ENCODE results near the gene RXRB.

Gene RXRB

GRCh38 chr6:33201935-33202334 lies 1.5 kb upstream of the RXRB start:
- Histone ChIP-seq H3K4me1 (ENCODE audit: control insufficient read depth, low read depth, low read length) (peaks cover 12% of the 10 kb centered on the region), H2BK120ac (ENCODE audit: low read depth, low read length) (no peak overlapping the region), H3K79me1 (ENCODE audit: low read length) (peaks cover 20% of the 10 kb centered on the region), H3K27me3 (ENCODE audit: insufficient read depth, low read length, poor library complexity) (no peaks in the 10 kb centered on the region), H2BK15ac (replicated peaks; ENCODE audit: low read depth) (no peak overlapping the region), H3K4me2 (ENCODE audit: low read length) (peak overlapping the region; percentile 99), H4K5ac (ENCODE audit: low read length) (no peak overlapping the region), H3K23ac (ENCODE audit: low read length) (no peak overlapping the region), H3K18ac (ENCODE audit: low read length) (no peak overlapping the region), H3K36me3 (ENCODE audit: control insufficient read depth, insufficient read depth, low read length) (peaks cover 12% of the 10 kb centered on the region), H3K27ac (ENCODE audit: low read depth, low read length) (no peak overlapping the region), H3K4me3 (ENCODE audit: low read length) (peak overlapping the region; percentile 99), H3K9ac (ENCODE audit: low read length) (peak overlapping the region; percentile 99), H2AK5ac (ENCODE audit: low read length) (no peak overlapping the region), H3K4ac (ENCODE audit: low read depth, low read length) (no peak overlapping the region), H3K56ac (ENCODE audit: low read length) (peak overlapping the region; percentile 99), H3K79me2 (ENCODE audit: control insufficient read depth, insufficient read depth, low read length) (peaks cover 21% of the 10 kb centered on the region), H4K8ac (ENCODE audit: low read depth, low read length) (no peak overlapping the region), H2BK5ac (ENCODE audit: low read length) (no peak overlapping the region)
- DNase-seq: no peak
- WGBS (ENCODE audit: extremely low coverage, insufficient coverage, low lambda C conversion rate): no CpG with 5 or more reads among the region's 6 CpGs

DNA sequence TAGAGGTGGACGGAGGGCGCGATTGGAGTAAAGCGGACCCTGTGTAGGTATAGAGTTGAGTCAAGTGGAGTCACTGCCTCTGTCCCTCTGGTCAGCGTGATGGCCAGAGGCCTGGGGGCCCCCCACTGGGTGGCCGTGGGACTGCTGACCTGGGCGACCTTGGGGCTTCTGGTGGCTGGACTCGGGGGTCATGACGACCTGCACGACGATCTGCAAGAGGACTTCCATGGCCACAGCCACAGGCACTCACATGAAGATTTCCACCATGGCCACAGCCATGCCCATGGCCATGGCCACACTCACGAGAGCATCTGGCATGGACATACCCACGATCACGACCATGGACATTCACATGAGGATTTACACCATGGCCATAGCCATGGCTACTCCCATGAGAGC lies 681 bp upstream of the RXRB start:
- peak overlapping the region; percentile 48 for H3K27ac ChIP-seq (ENCODE audit: low read depth, low read length)
- H2BK120ac ChIP-seq (ENCODE audit: low read depth, low read length): no peak overlapping the region
- no peaks in the 10 kb centered on the region for H3K27me3 ChIP-seq (ENCODE audit: insufficient read depth, low read length, poor library complexity)
- no peak overlapping the region for H3K4ac ChIP-seq (ENCODE audit: low read depth, low read length)
- peak overlapping the region; percentile 99 for H3K56ac ChIP-seq (ENCODE audit: low read length)
- H4K8ac ChIP-seq (ENCODE audit: low read depth, low read length): no peak overlapping the region
- H3K4me3 ChIP-seq (ENCODE audit: low read length): peak overlapping the region; percentile 99
- peak overlapping the region; percentile 24 for H3K18ac ChIP-seq (ENCODE audit: low read length)
- peak overlapping the region; percentile 99 for H3K9ac ChIP-seq (ENCODE audit: low read length)
- peaks cover 12% of the 10 kb centered on the region for H3K4me1 ChIP-seq (ENCODE audit: control insufficient read depth, low read depth, low read length)
- H3K36me3 ChIP-seq (ENCODE audit: control insufficient read depth, insufficient read depth, low read length): peaks cover 12% of the 10 kb centered on the region
- peak overlapping the region; percentile 99 for H3K4me2 ChIP-seq (ENCODE audit: low read length)
- H4K5ac ChIP-seq (ENCODE audit: low read length): peak overlapping the region; percentile 30
- peak overlapping the region; percentile 88 for H2BK5ac ChIP-seq (ENCODE audit: low read length)
- H3K23ac ChIP-seq (ENCODE audit: low read length): peak overlapping the region; percentile 81
- no peak overlapping the region for H2BK15ac ChIP-seq (replicated peaks; ENCODE audit: low read depth)
- H3K79me1 ChIP-seq (ENCODE audit: low read length): peaks cover 20% of the 10 kb centered on the region
- peaks cover 21% of the 10 kb centered on the region for H3K79me2 ChIP-seq (ENCODE audit: control insufficient read depth, insufficient read depth, low read length)
- DNase-seq: no peak
- H2AK5ac ChIP-seq (ENCODE audit: low read length): peak overlapping the region; percentile 100
- WGBS (ENCODE audit: extremely low coverage, insufficient coverage, low lambda C conversion rate): no CpG with 5 or more reads among the region's 14 CpGs

DNA sequence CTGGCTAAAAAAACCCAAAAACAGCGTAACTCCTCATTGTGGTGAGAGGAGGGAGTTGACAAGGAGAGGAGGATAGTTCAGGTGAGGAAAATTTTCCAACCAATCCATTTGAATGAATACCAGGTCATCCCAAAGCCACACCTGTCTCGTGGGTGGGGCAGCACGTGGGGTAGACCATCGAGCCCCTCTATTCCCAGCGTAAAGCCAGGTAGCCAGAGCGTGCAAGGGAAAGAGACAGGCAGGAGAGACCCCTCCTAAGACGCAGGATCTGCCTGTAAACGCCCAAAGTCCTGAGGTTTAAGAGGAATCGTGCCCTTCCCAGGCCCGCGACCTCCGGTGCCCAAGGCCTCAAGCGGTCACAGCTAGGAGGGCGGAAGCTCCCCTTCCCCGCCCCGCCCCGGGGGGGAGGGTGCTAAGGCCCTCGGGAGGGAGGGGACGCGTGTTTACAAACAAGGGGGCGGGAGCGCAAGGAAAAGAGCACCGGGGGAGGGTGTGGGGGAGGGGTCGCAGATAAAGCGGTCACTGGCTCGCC lies 712 bp downstream of the RXRB start:
- no peak overlapping the region for H4K8ac ChIP-seq (ENCODE audit: low read depth, low read length)
- no peaks in the 10 kb centered on the region for H3K27me3 ChIP-seq (ENCODE audit: insufficient read depth, low read length, poor library complexity)
- H3K4me2 ChIP-seq (ENCODE audit: low read length): peak overlapping the region; percentile 88
- H2BK15ac ChIP-seq (replicated peaks; ENCODE audit: low read depth): no peak overlapping the region
- H2BK120ac ChIP-seq (ENCODE audit: low read depth, low read length): no peak overlapping the region
- H3K27ac ChIP-seq (ENCODE audit: low read depth, low read length): peak overlapping the region; percentile 94
- H3K79me1 ChIP-seq (ENCODE audit: low read length): peaks cover 20% of the 10 kb centered on the region
- peak overlapping the region; percentile 80 for H2BK5ac ChIP-seq (ENCODE audit: low read length)
- H3K36me3 ChIP-seq (ENCODE audit: control insufficient read depth, insufficient read depth, low read length): peaks cover 14% of the 10 kb centered on the region
- WGBS (ENCODE audit: extremely low coverage, insufficient coverage, low lambda C conversion rate): no CpG with 5 or more reads among the region's 26 CpGs
- DNase-seq: peak; percentile 95
- H2AK5ac ChIP-seq (ENCODE audit: low read length): no peak overlapping the region
- H3K9ac ChIP-seq (ENCODE audit: low read length): peak overlapping the region; percentile 99
- H3K4me1 ChIP-seq (ENCODE audit: control insufficient read depth, low read depth, low read length): peaks cover 10% of the 10 kb centered on the region
- H4K5ac ChIP-seq (ENCODE audit: low read length): no peak overlapping the region
- H3K18ac ChIP-seq (ENCODE audit: low read length): peak overlapping the region; percentile 69
- H3K4ac ChIP-seq (ENCODE audit: low read depth, low read length): no peak overlapping the region
- no peak overlapping the region for H3K23ac ChIP-seq (ENCODE audit: low read length)
- peaks cover 21% of the 10 kb centered on the region for H3K79me2 ChIP-seq (ENCODE audit: control insufficient read depth, insufficient read depth, low read length)
- peak overlapping the region; percentile 99 for H3K56ac ChIP-seq (ENCODE audit: low read length)
- peak overlapping the region; percentile 87 for H3K4me3 ChIP-seq (ENCODE audit: low read length)

- H3K4me2 ChIP-seq (ENCODE audit: low read length): no peak overlapping the region
- peaks cover 10% of the 10 kb centered on the region for H3K4me1 ChIP-seq (ENCODE audit: control insufficient read depth, low read depth, low read length)
- peaks cover 21% of the 10 kb centered on the region for H3K79me2 ChIP-seq (ENCODE audit: control insufficient read depth, insufficient read depth, low read length)
- no peak overlapping the region for H3K18ac ChIP-seq (ENCODE audit: low read length)
- no peak overlapping the region for H4K5ac ChIP-seq (ENCODE audit: low read length)
- no peak overlapping the region for H3K27ac ChIP-seq (ENCODE audit: low read depth, low read length)
- H3K9ac ChIP-seq (ENCODE audit: low read length): peak overlapping the region; percentile 99
- H4K8ac ChIP-seq (ENCODE audit: low read depth, low read length): no peak overlapping the region
- no peak overlapping the region for H3K23ac ChIP-seq (ENCODE audit: low read length)
- DNase-seq: no peak
- no peak overlapping the region for H2AK5ac ChIP-seq (ENCODE audit: low read length)
- H3K56ac ChIP-seq (ENCODE audit: low read length): peak overlapping the region; percentile 99
- no peaks in the 10 kb centered on the region for H3K27me3 ChIP-seq (ENCODE audit: insufficient read depth, low read length, poor library complexity)
- no peak overlapping the region for H2BK15ac ChIP-seq (replicated peaks; ENCODE audit: low read depth)
- H3K4me3 ChIP-seq (ENCODE audit: low read length): no peak overlapping the region
- no peak overlapping the region for H3K4ac ChIP-seq (ENCODE audit: low read depth, low read length)
- WGBS (ENCODE audit: extremely low coverage, insufficient coverage, low lambda C conversion rate): no CpG with 5 or more reads among the region's 3 CpGs
- peaks cover 20% of the 10 kb centered on the region for H3K79me1 ChIP-seq (ENCODE audit: low read length)
- peaks cover 14% of the 10 kb centered on the region for H3K36me3 ChIP-seq (ENCODE audit: control insufficient read depth, insufficient read depth, low read length)
- H2BK120ac ChIP-seq (ENCODE audit: low read depth, low read length): no peak overlapping the region
- H2BK5ac ChIP-seq (ENCODE audit: low read length): no peak overlapping the region
Measured at GRCh38 chr6:33198853-33199436, 1.5 kb downstream of the RXRB start.

- H3K79me2 ChIP-seq (ENCODE audit: control insufficient read depth, insufficient read depth, low read length): peaks cover 21% of the 10 kb centered on the region
- no peak overlapping the region for H3K23ac ChIP-seq (ENCODE audit: low read length)
- no peak overlapping the region for H3K4ac ChIP-seq (ENCODE audit: low read depth, low read length)
- H3K4me2 ChIP-seq (ENCODE audit: low read length): no peak overlapping the region
- peaks cover 10% of the 10 kb centered on the region for H3K36me3 ChIP-seq (ENCODE audit: control insufficient read depth, insufficient read depth, low read length)
- DNase-seq: no peak
- H2BK5ac ChIP-seq (ENCODE audit: low read length): no peak overlapping the region
- no peaks in the 10 kb centered on the region for H3K27me3 ChIP-seq (ENCODE audit: insufficient read depth, low read length, poor library complexity)
- H2BK120ac ChIP-seq (ENCODE audit: low read depth, low read length): no peak overlapping the region
- peak overlapping the region; percentile 15 for H3K56ac ChIP-seq (ENCODE audit: low read length)
- no peak overlapping the region for H4K8ac ChIP-seq (ENCODE audit: low read depth, low read length)
- H3K18ac ChIP-seq (ENCODE audit: low read length): no peak overlapping the region
- no CpG with 5 or more reads among the region's 6 CpGs for WGBS (ENCODE audit: extremely low coverage, insufficient coverage, low lambda C conversion rate)
- no peak overlapping the region for H3K27ac ChIP-seq (ENCODE audit: low read depth, low read length)
- no peak overlapping the region for H4K5ac ChIP-seq (ENCODE audit: low read length)
- H3K79me1 ChIP-seq (ENCODE audit: low read length): peaks cover 20% of the 10 kb centered on the region
- no peak overlapping the region for H3K4me3 ChIP-seq (ENCODE audit: low read length)
- H2AK5ac ChIP-seq (ENCODE audit: low read length): no peak overlapping the region
- peaks cover 10% of the 10 kb centered on the region for H3K4me1 ChIP-seq (ENCODE audit: control insufficient read depth, low read depth, low read length)
- no peak overlapping the region for H3K9ac ChIP-seq (ENCODE audit: low read length)
- H2BK15ac ChIP-seq (replicated peaks; ENCODE audit: low read depth): no peak overlapping the region
Measured at GRCh38 chr6:33198159-33198852, 2.2 kb downstream of the RXRB start.

Data from mesendoderm (in vitro differentiated cells).